ENCODE results near the gene AKT1S1. TPM values are rescaled to one million over a fixed set of nuclear protein-coding genes. Genes with fewer than 3 reads are reported as not detected.
"Not testable (repeated sequence)": the region's sequence is repeated elsewhere in the genome, so short reads cannot be mapped to it uniquely, and the experiment has no call there.

AKT1S1 gene
- 13.6 and 14.8 TPM in 2 replicates for total RNA-seq (2014; rRNA removed; shearing (Covaris generic))

DNA sequence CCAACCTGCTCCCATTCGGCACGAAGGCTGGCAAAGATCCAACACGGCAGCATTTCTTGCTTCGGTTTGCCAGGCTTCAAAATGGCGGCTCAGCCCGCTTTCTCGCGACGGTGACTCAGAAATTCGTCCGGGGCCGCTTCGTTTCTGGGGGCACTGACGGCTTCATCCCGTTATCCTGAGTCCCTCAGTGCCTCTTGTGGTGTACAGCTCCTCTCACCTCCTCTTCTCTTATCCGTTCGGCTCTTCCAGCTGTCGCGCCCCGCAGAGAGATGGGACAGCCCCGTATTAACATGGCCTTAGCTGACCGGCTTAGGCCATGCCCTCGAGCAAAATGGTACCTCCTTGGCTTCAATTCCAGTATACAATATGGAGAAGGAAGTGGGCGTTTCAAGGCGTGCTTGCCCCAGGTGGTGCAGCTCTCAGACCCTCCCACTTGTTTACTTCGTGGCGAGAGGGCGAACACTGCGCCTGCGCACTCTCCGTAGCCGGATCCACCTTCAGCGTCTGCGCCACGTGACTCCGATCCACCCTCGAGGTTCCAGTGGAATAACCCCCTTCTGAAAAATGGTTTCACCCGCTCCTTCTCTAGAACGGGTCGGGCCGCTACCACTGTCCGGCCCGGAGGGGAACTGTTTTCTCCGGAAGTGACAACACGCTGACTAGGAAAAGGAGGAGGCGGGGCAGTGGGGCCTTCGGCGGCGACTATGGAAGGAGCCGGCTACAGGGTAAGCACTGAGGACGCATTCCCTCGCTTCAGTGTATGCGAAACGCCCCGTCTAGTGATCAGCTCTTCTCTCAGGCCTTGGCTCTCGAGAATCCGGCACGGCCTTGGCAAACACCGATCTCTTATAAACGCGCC is at the start of gene AKT1S1, which contains the start of gene TBC1D17:
Gene AKT1S1, minus strand, starts transcription at position 336 of the 859 bp plus-strand sequence. CDS start 4,060 bp downstream, outside the sequence.
Gene TBC1D17, plus strand, starts transcription at position 683 of the 859 bp plus-strand sequence. Its CDS starts 22 bp downstream, at position 705.
- peak; percentile 99 for DNase-seq (ENCODE audit: low read depth)

- no peak for DNase-seq (ENCODE audit: low read depth)
These were observed 49.4 kb upstream of the AKT1S1 start for GRCh38 chr19:49926515-49926914.

- no peak for DNase-seq (ENCODE audit: low read depth)
These were observed 48.3 kb upstream of the AKT1S1 start for GRCh38 chr19:49925486-49925885.

DNA sequence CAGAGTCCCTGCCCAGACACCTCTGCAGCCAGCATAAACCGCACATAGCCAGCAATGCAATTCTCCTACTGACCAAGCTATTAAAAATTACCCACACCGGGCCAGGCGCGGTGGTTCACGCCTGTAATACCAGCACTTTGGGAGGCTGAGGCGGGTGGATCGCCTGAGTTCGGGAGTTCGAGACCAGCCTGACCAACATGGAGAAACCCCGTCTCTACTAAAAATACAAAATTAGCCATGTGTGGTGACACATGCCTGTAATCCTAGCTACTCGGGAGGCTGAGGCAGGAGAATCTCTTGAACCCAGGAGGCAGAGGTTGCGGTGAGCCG is 47.7 kb upstream of the AKT1S1 start:
- not testable (repeated sequence) for DNase-seq (ENCODE audit: low read depth)

DNA sequence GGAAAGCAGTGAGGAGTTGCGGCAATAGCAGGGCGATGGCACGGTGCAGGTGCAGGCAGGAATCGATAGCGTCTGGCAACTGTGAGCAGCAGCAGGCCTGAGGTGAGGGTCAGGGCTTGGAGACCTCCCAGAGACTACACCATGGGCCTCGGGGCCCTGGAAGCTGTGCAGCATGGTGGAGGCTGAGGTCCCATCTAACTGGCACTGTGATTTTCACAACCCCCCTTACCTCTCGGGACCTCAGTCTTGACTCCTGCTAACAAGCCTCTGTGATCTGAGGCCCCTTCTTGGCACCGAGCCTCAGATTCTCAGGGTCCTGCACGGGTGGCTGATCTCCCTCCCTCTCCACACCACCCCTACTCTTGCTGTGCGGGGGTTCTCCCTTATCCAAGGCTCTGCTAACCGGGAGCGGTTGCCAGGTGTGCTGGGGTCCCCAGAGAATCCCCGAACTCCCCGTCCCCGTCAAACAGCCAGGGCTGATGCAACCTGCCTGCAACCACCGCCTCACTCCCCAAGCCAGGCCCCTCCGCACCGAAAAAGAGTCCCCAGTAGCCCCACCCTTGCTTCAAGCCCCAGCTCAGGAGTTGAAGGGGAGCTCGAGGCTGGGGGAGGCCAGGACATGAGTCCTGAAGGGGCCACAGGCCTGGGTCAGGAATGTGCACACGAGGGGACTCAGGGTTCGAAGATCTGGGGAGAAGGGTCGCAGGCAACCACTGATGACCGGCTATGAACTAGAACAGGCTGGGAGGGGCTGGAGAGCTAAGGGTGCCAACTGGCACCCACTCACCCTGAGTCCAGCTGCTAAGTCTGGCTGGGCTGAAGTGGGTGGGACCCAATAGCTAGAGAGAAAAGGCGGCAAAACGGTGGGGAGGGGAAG is 47.1 kb upstream of the AKT1S1 start:
- DNase-seq (ENCODE audit: low read depth) = no peak

- no peak for DNase-seq (ENCODE audit: low read depth)
These were observed 46.2 kb upstream of the AKT1S1 start for GRCh38 chr19:49923055-49924003.

GRCh38 chr19:49921871-49922795 is 45.0 kb upstream of the AKT1S1 start:
- peak; percentile 76 for DNase-seq (ENCODE audit: low read depth)

- DNase-seq (ENCODE audit: low read depth) = no peak
These were observed 43.6 kb upstream of the AKT1S1 start for GRCh38 chr19:49920624-49921363.

DNA sequence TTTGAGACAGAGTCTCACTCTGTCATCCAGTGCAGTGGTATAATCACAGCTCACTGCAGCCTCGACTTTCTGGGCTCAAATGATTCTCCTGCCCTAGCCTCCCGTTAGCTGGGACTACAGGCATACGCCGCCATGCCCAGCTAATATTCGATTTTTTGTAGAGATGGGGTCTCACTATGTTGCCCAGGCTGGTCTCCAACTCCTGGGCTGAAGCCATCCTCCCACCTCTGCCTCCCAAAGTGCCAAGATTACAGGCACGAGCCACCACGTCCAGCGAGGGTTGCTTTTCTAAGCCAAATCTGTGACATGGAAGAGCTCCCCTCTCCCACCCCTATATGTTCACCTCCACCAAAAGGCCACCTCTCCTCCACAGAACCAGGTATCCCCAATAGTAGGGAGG is 40.9 kb upstream of the AKT1S1 start:
- no peak for DNase-seq (ENCODE audit: low read depth)

DNA sequence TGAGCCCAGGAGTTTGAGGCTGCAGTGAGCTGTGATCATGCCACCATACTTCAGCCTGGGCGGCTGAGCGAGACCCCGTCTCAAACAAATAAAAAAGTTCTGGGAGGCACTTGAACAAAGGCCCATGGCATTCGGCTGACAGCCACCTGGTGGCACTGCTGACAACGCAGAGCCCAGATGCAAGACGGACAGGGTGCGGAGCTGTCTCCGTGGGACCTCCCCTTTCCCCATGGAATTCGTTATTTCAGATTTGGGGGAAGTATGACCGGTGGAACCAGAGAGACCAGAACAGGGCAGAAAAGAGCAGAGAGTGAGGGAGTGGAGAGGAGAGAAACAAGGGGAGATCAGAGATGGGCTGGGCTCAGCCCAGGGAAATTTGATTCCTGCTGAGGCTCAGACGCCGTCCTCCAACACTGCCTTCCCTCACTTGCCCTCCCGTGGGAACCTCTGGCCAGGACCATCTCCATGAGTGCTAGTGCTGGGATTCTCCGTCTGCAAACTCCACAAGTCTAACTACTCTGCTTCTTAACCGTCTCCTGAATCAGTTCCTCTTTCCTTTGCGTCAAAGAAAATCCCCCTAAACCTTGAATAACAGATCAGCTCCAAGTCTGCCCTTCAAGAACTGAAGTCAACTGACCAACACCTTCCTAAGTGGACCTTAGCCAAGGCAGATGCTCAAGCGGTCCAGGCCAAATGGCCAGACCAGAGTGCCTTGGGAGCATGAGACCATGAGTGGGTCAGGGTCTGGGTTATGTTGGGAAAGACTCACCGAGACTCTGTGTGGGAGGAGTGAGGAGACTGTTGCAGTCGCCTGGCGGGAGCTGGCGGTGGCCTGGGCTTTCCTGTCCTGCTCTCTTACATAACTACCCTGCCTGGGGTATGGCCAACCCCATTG is 39.9 kb upstream of the AKT1S1 start:
- no peak for DNase-seq (ENCODE audit: low read depth)

- DNase-seq (ENCODE audit: low read depth) = no peak
These were observed 38.1 kb upstream of the AKT1S1 start for GRCh38 chr19:49915271-49915670.

GRCh38 chr19:49913720-49914119 is 36.6 kb upstream of the AKT1S1 start:
- DNase-seq (ENCODE audit: low read depth) = no peak

DNA sequence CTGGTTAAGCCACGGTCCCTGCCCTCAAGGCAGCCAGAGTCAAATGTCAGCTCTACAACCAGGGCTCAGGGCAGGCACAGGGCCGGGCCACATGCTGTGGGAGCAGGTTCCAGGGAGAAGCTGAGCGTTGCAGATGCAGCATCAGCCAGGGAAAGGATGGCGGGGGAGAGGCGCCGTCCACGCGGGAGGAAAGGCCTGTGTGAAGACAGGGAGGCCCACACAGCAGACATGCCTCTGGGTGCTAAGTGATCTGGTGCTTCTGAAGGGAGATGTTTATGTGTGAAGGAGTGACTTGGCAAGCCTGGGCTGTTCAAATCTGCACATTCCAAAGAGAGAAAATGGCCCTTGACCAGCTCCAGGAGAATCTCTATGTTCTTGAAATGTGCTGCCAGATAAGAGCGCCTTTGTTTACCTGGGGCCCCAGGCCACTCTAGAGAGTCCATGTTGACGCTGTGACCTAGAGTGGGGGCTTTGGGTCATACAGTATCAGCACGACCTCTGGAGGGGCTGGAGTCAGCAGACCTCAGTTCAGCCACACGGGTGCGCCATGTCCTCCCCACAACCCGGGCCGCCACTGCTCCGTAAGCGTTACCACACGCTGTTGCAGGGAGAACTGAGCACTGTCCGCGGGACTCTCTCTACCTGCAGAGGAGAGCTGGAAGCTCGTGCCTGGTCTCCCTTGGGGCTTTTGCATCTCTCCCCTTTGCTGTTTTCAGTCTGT is 36.0 kb upstream of the AKT1S1 start:
- DNase-seq (ENCODE audit: low read depth) = no peak

GRCh38 chr19:49911381-49912145 is 34.4 kb upstream of the AKT1S1 start:
- no peak for DNase-seq (ENCODE audit: low read depth)

DNA sequence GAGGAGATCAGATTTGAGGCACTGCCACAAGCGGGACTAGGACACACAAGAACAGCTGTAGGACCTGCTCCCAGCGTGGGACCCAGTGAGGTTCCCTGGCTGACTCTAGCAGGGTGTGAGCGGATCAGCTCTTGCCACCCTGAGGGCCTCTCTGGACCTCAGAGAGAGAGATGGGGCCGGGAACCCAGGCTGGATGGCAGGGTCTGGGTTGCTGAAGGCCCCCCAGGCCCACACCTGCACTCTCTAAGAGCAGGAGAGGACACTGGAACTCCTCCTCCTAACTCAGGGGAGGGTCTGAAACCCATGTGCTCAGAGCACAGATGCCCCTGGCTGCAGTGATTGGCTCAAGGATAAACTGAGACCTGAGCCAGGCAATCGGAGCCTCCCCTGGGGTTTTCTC is 33.0 kb upstream of the AKT1S1 start:
- DNase-seq (ENCODE audit: low read depth) = no peak

- DNase-seq (ENCODE audit: low read depth) = no peak
These were observed 31.6 kb upstream of the AKT1S1 start for GRCh38 chr19:49908480-49909420.

Data from M059J (cell line).